Stimulated activated CD4-positive, alpha-beta T cell treated with anti-CD3 and anti-CD28 coated beads, TNF-alpha, amount 100 ng/mL, for 48 hours (primary cell): ENCODE results near the gene SDC1.
"Not testable (repeated sequence)": the region's sequence is repeated elsewhere in the genome, so short reads cannot be mapped to it uniquely, and the experiment has no call there.

Experiments
- DNase-seq, 3 donors: peaks; one replicate each; pipeline ENCODE4 v3.0.0-alpha.2; 2020; ENCODE audit warnings: low read depth in 3 of 3

Gene SDC1

DNA sequence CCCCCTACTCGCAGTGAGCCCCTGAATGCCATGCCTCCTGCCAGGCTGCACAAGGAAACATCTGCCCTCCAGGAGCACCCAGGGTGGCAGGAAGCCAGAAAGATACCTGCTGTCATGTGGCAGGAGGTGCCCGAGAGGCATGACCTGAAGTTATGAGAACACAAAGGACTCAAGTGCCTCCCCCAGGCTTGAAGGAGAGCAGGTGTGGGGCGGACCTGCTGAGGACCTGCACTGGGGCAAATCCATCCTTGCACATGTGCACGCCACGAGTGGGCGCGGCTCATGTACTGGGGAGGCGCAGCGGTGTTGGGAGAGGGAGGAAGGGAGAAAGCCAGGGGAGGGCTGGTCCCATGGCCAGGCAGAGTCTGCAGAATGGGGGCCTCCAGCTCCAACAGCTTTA lies 26.9 kb downstream of the SDC1 start:
- DNase-seq, result no peak

DNA sequence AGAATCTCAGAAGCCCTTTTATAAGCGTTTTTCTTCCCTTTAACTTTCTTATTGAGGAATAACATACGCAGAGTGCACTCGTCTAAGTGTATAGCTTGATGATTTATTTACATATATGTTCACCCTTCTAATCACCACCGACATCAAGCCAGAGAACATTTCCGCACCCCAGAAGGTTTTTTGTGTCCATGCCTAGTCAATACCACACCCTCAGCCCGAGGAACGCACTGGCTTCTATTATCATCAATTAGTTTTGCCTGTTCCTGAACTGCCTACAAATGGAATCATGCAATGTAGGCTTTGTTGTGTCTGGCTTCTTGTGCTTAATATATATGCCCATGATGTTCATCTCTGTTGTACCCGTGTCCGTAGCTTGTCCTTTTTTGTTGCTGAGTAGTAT lies 27.7 kb downstream of the SDC1 start:
- no peak for DNase-seq

DNA sequence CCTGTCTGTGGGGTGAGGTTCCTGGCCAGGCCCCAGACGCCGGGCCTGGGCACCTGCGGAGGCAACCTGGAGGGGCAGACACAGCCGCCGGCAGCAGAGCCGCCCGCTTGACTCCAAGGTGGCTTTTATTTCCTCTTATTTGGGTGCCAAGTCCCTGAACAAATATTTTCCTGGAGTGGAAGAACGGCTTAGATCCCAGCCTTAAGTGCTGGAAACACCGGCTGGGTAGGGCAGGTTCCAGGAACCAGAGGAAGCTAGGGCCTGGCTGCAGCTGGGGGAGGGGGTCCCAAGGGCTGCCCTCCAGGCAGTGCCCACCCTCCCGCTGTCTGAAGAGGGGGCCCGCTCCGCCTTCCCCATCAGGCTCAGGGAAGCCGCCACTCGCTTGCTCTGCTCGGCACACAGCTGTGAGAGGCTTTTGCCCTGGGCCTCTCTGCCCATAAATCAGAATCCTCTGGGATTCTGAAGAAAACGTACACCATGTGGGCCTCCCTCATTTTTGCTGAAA lies 28.2 kb downstream of the SDC1 start:
- no peak for DNase-seq

DNA sequence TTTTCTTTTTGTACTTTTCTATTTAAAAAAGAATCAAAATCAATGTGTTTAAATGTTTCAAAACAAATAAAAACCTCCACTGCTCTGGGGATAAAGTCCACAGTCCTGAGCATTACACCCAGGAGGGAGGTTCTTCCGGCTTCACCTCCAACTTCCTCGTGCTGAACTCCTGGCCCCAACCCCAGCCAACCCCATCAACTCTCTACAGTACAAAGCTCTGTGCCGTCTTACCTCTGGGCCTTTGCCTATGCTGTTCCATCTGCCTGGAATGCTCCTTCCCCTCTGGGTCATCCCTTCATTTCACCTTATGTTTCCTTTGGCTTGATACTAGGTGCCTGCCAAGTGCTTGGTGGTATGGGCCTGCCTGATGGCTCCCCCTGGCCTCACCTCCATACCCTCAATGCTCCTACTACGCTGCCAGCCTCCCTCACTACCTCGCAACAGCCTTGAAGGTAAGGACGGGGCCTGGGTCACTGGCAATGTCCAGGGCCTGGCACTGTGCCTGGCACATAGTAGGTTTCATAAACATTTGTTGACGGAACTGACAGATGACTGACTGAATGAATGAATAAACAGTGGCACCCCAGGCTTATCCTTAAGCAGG lies 28.8 kb downstream of the SDC1 start:
- no peak for DNase-seq

- no peak for DNase-seq
These were observed 29.4 kb downstream of the SDC1 start for GRCh38 chr2:20195431-20196033.

- DNase-seq, result not testable (repeated sequence)
These were observed 29.9 kb downstream of the SDC1 start for GRCh38 chr2:20195016-20195411.

- no peak for DNase-seq
These were observed 30.6 kb downstream of the SDC1 start for GRCh38 chr2:20194097-20195015.

DNA sequence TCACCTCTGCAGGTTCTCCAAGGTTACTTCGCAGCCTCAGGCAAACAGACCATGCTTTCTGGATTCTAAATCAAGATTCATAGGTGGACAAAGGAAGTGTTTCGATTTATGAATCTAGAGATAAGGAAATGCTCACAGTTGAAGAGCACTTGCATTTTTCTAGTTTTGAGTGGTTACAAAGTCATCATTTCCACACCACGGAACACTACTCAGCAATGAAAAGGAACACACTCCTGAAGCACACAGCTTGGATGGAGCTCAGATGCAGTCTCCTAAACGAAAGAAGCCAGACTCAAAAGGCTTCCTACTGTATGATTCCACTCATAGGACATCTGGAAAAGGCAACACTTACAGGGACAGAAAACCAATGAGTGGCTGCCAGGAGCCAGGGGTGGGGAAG lies 31.7 kb downstream of the SDC1 start:
- no peak for DNase-seq

DNA sequence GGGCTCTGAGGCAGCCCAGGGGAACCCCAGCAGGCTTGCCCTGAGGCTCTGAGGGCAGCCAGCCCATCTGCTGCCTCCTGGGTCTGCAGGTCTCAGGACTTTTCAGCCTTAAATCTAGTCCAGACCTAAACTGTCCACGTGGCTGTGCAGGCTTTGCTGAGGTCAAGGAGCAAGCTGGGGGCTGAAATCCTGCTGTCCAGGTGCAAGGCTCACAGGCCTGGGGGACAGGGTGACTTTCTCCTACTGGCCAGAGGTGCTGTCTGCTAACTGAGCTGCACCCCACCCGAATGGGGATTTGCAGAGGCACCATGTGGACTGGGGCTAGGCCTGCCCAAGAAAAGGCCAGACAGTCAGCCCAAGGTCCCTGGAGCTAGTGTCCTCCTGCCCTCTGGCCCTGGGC lies 32.1 kb downstream of the SDC1 start:
- DNase-seq, result no peak

- no peak for DNase-seq
These were observed 33.0 kb downstream of the SDC1 start for GRCh38 chr2:20191714-20192569.

GRCh38 chr2:20190876-20191713 lies 33.8 kb downstream of the SDC1 start:
- DNase-seq, result no peak

GRCh38 chr2:20190170-20190569 lies 34.8 kb downstream of the SDC1 start:
- no peak for DNase-seq

DNA sequence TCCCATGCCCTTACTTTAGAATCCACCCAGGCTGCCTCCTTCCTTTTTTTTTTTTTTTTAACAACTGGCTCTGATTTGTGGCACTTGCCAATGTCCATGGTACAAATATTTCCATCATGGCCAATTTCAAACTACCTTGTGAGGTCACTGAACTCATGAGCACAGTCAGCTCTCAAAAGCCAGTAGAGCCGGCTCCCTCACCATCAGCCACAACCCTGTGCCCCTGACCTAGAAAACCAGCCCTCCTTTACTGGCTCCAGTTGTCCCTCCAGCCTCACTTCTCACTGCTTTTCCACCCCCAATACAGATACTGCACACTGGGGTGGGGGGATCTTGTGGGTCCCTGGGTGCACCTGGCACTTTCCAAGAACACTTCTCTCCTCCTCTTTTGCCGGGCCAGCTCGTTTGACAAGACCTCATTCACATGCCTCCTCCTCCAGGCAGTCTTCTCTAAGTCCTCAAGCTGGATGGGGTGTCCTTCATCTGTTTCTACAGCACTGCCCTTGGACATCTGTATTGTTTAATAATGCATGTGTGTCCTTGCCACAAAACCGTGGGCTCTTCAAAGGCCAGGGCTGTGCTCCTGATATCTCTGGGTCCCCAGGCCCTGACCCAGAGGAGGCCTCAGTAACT lies 35.5 kb downstream of the SDC1 start:
- DNase-seq, result no peak

DNA sequence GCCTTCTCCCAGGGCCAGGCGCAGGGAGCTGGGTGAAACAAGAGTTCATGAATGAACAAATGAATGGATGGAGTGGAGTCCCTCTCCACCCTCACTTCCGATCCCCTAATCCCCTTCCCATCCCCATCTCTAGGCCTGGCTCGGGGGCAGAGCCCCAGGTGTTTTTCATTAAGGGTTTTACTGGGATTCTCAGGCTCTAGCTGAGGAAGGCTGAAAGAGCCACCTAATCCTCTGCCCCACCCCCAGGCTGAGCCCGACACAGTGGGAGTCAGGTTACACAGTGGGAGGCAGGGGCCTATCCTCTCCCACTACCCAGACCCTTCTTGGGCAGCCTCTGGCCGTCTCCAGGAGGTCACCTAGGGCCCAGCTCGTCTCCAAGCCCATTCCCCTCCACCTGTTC lies 36.1 kb downstream of the SDC1 start:
- DNase-seq, result no peak

- no peak for DNase-seq
These were observed 36.7 kb downstream of the SDC1 start for GRCh38 chr2:20188201-20188600.

- no peak for DNase-seq
These were observed 37.6 kb downstream of the SDC1 start for GRCh38 chr2:20187331-20187730.

DNA sequence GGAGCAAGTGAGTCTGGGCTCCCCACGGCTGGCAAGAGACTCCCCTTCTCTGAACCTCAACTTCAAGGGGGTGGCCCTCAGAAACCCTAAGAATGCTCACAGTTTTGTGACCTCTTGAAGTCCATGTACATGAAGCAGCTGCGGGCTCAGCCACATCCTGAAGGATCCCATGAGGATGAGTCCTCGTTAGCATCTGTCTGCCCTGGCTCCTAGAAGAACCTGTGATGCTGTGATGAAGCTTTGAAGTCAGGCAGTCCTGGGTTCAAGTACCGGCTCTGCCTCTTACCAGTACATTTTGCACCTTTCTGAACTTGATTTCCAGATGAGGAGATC lies 38.1 kb downstream of the SDC1 start:
- no peak for DNase-seq

GRCh38 chr2:20186078-20186854 lies 38.7 kb downstream of the SDC1 start:
- DNase-seq, result no peak

- no peak for DNase-seq
These were observed 39.5 kb downstream of the SDC1 start for GRCh38 chr2:20185176-20186022.
